Measurements from ENCODE around the gene PLB1.

PLB1 gene

GRCh38 chr2:28558158-28558820 lies 62.4 kb downstream of the PLB1 start:
- H3K4me3 ChIP-seq (ENCODE audit: low read length), result no peak overlapping the region
- H3K36me3 ChIP-seq (ENCODE audit: control insufficient read depth, insufficient read depth, low read length), result no peaks in the 10 kb centered on the region

DNA sequence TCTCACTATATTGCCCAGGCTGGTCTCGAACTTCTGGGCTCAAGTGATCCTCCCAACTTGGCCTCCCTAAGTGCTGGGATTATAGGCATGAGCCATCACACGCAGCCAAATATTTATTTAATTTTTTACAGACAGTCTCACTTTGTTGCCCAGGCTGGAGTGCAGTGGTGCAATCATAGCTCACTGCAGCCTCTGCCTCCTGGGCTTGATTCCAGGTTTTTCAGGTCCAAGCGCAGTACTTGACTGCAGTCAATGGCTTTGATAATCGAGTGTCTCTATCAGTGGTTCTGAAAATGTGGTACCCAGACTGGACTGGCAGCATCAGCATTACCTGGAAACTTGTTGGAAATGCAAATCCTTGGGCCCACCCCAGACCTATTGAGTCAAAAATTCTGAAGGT lies 63.1 kb downstream of the PLB1 start:
- H3K36me3 ChIP-seq (ENCODE audit: control insufficient read depth, insufficient read depth, low read length), result no peaks in the 10 kb centered on the region
- no peaks in the 10 kb centered on the region for H3K9me3 ChIP-seq (ENCODE audit: control insufficient read depth, low read length)
- no peaks in the 10 kb centered on the region for H3K27me3 ChIP-seq (ENCODE audit: control insufficient read depth, insufficient read depth, low read length)
- no peak overlapping the region for H3K9ac ChIP-seq (ENCODE audit: low read length)
- no peaks in the 10 kb centered on the region for H3K4me1 ChIP-seq (ENCODE audit: control insufficient read depth, insufficient read depth, low read length)
- no peak overlapping the region for H3K4me3 ChIP-seq (ENCODE audit: low read length)

More at GRCh38 chr2:28558158-28558820, 62.4 kb downstream of the PLB1 start:
- Histone ChIP-seq H3K9ac (ENCODE audit: low read length) (no peak overlapping the region), H3K9me3 (ENCODE audit: control insufficient read depth, low read length) (no peaks in the 10 kb centered on the region), H3K27me3 (ENCODE audit: control insufficient read depth, insufficient read depth, low read length) (no peaks in the 10 kb centered on the region), H3K4me1 (ENCODE audit: control insufficient read depth, insufficient read depth, low read length) (no peaks in the 10 kb centered on the region)

DNA sequence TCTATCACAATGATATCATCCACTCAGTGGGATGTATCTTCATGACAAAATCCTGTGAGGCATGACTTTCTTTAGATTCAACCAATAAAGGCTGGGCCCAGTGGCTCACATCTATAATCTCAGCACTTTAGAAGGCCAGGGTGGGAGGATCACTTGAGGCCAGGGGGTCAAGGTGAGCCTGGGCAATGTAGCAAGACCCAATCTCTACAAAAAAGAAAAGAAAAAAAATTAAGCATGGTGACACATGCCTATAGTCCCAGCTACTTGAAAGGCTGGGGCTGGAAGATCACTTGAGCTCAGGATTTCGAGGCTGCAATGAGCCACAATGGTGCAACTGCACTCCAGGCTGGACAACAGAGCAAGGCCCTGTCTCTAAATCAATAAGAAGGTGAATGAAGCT lies 68.0 kb downstream of the PLB1 start:
- peaks cover 6% of the 10 kb centered on the region for H3K4me1 ChIP-seq (ENCODE audit: control insufficient read depth, insufficient read depth, low read length)
- no peak overlapping the region for H3K9ac ChIP-seq (ENCODE audit: low read length)
- no peaks in the 10 kb centered on the region for H3K9me3 ChIP-seq (ENCODE audit: control insufficient read depth, low read length)
- H3K4me3 ChIP-seq (ENCODE audit: low read length), result no peak overlapping the region
- H3K36me3 ChIP-seq (ENCODE audit: control insufficient read depth, insufficient read depth, low read length), result no peaks in the 10 kb centered on the region
- H3K27me3 ChIP-seq (ENCODE audit: control insufficient read depth, insufficient read depth, low read length), result no peaks in the 10 kb centered on the region

DNA sequence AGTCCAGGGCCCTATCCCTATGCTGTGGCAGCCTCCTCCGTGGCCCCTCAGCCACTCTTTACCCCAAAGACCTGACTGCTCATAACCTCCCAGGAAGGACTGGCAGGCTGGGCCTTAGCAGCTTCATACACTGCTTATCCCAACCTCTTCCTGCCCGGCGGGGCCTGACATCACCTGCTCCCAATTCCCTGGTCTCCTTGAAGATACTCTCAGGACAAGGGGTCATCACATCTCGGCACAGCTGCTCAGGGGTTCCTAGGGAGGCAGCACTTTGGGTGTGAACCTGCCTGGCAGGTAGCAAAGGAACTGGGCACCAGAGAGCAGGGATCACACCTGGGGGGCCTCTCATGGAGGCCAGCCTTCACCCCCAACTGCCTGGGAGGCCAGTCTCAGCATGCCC lies 68.5 kb downstream of the PLB1 start:
- Histone ChIP-seq H3K4me3 (ENCODE audit: low read length) (no peak overlapping the region), H3K36me3 (ENCODE audit: control insufficient read depth, insufficient read depth, low read length) (no peaks in the 10 kb centered on the region), H3K4me1 (ENCODE audit: control insufficient read depth, insufficient read depth, low read length) (peaks cover 6% of the 10 kb centered on the region), H3K9ac (ENCODE audit: low read length) (no peak overlapping the region), H3K9me3 (ENCODE audit: control insufficient read depth, low read length) (no peaks in the 10 kb centered on the region), H3K27me3 (ENCODE audit: control insufficient read depth, insufficient read depth, low read length) (no peaks in the 10 kb centered on the region)

DNA sequence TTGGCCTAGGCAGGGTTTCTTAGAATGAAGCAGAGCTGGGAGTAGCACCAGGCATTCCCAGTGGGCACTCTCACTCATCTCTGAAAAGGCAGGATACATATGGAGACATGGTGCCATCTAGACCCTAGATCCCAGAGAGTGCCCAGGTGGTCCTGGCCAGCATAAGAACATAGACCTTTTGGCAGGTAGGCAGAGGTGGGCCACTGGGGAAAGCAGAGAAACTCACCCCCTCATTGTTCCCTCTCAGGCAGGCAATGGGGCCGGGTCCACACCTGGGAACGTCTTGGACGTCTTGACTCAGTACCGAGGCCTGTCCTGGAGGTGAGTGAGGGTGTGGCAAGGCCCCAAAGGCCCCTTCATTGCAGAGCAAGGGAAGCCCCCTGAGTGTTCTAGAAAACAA lies 69.2 kb downstream of the PLB1 start:
- Histone ChIP-seq H3K36me3 (ENCODE audit: control insufficient read depth, insufficient read depth, low read length) (no peaks in the 10 kb centered on the region), H3K9me3 (ENCODE audit: control insufficient read depth, low read length) (no peaks in the 10 kb centered on the region), H3K4me1 (ENCODE audit: control insufficient read depth, insufficient read depth, low read length) (peaks cover 6% of the 10 kb centered on the region), H3K4me3 (ENCODE audit: low read length) (no peak overlapping the region), H3K27me3 (ENCODE audit: control insufficient read depth, insufficient read depth, low read length) (no peaks in the 10 kb centered on the region), H3K9ac (ENCODE audit: low read length) (no peak overlapping the region)

DNA sequence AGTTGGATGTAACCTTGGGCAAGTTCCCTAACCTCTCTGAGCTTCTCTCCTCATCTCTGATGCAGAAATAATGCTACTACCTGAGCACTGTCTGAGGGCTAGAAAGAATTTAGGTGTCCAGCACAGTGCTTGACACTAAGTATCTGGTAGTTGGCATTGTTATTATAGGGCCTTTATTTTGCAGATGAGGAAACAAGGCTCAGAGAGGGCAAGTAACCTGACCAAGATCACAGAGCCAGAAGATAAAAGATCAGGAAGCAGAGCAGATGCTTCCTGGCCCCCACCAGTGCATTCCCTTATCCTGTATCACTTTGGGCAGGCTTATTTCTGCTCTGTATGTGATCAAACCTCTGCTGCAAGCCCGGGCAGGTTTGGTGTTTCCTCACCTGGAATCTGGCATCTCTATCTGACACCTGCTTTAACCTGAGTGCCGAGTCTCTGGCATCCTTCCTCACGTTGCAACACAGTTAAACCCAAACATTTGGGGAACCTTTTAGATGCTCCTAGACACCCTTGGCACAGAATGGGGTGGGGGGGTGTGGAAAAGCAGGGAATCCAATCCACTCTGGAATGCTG lies 69.9 kb downstream of the PLB1 start:
- Histone ChIP-seq H3K36me3 (ENCODE audit: control insufficient read depth, insufficient read depth, low read length) (no peaks in the 10 kb centered on the region), H3K9ac (ENCODE audit: low read length) (no peak overlapping the region), H3K4me1 (ENCODE audit: control insufficient read depth, insufficient read depth, low read length) (peaks cover 6% of the 10 kb centered on the region), H3K4me3 (ENCODE audit: low read length) (no peak overlapping the region), H3K9me3 (ENCODE audit: control insufficient read depth, low read length) (no peaks in the 10 kb centered on the region), H3K27me3 (ENCODE audit: control insufficient read depth, insufficient read depth, low read length) (no peaks in the 10 kb centered on the region)

- Histone ChIP-seq H3K9ac (ENCODE audit: low read length) (peak overlapping the region; percentile 78), H3K27me3 (ENCODE audit: control insufficient read depth, insufficient read depth, low read length) (no peaks in the 10 kb centered on the region), H3K9me3 (ENCODE audit: control insufficient read depth, low read length) (no peaks in the 10 kb centered on the region), H3K4me3 (ENCODE audit: low read length) (peak overlapping the region; percentile 84), H3K36me3 (ENCODE audit: control insufficient read depth, insufficient read depth, low read length) (no peaks in the 10 kb centered on the region), H3K4me1 (ENCODE audit: control insufficient read depth, insufficient read depth, low read length) (peaks cover 6% of the 10 kb centered on the region)
Measured at GRCh38 chr2:28566521-28567041, 70.7 kb downstream of the PLB1 start.

- Histone ChIP-seq H3K4me1 (ENCODE audit: control insufficient read depth, insufficient read depth, low read length) (peaks cover 6% of the 10 kb centered on the region), H3K9me3 (ENCODE audit: control insufficient read depth, low read length) (no peaks in the 10 kb centered on the region), H3K9ac (ENCODE audit: low read length) (peak overlapping the region; percentile 78), H3K36me3 (ENCODE audit: control insufficient read depth, insufficient read depth, low read length) (no peaks in the 10 kb centered on the region), H3K27me3 (ENCODE audit: control insufficient read depth, insufficient read depth, low read length) (no peaks in the 10 kb centered on the region), H3K4me3 (ENCODE audit: low read length) (peak overlapping the region; percentile 84)
Measured at GRCh38 chr2:28567061-28567471, 71.2 kb downstream of the PLB1 start.

- no peaks in the 10 kb centered on the region for H3K36me3 ChIP-seq (ENCODE audit: control insufficient read depth, insufficient read depth, low read length)
- H3K9ac ChIP-seq (ENCODE audit: low read length), result no peak overlapping the region
- H3K4me1 ChIP-seq (ENCODE audit: control insufficient read depth, insufficient read depth, low read length), result peaks cover 6% of the 10 kb centered on the region
- no peaks in the 10 kb centered on the region for H3K9me3 ChIP-seq (ENCODE audit: control insufficient read depth, low read length)
- H3K27me3 ChIP-seq (ENCODE audit: control insufficient read depth, insufficient read depth, low read length), result no peaks in the 10 kb centered on the region
- no peak overlapping the region for H3K4me3 ChIP-seq (ENCODE audit: low read length)
Measured at GRCh38 chr2:28568036-28568435, 72.2 kb downstream of the PLB1 start.

DNA sequence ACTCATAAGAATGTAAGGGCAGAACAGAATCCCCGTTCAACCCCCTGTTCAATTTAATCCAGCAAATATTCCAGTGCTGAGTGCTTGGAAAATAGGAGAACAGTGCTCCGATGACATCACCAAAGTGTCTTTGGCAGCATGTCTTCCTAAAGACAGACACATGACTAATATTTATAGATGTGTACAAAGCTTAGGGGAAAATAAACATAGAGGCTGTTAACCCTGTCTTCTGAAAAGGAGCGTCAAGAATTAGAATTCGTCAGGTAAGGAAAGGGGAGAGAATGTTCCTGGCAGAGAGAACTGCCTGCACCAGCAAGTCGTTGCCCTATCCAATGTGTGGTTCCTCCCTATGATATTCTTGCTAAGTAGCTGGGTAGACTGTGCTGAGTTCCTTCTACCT lies 72.7 kb downstream of the PLB1 start:
- H3K4me3 ChIP-seq (ENCODE audit: low read length), result no peak overlapping the region
- no peaks in the 10 kb centered on the region for H3K9me3 ChIP-seq (ENCODE audit: control insufficient read depth, low read length)
- H3K27me3 ChIP-seq (ENCODE audit: control insufficient read depth, insufficient read depth, low read length), result no peaks in the 10 kb centered on the region
- no peaks in the 10 kb centered on the region for H3K36me3 ChIP-seq (ENCODE audit: control insufficient read depth, insufficient read depth, low read length)
- H3K4me1 ChIP-seq (ENCODE audit: control insufficient read depth, insufficient read depth, low read length), result peaks cover 6% of the 10 kb centered on the region
- H3K9ac ChIP-seq (ENCODE audit: low read length), result no peak overlapping the region

DNA sequence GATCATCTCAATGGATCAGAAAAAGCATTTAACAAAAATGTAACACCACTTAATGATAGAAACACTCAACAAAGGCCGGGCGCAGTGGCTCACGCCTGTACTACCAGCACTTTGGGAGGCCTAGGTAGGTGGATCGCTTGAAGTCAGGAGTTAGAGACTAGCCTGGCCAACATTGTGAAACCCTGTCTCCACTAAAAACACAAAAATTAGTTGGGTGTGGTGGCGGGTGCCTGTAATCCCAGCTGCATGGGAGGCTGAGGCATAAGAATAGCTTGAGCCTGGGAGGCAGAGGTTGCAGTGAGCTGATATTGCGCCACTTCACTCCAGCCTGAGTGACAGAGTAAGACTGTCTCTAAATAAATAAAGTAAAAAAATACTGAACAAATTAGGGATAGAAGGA lies 74.6 kb downstream of the PLB1 start:
- Histone ChIP-seq H3K9me3 (ENCODE audit: control insufficient read depth, low read length) (no peaks in the 10 kb centered on the region), H3K9ac (ENCODE audit: low read length) (no peak overlapping the region), H3K4me1 (ENCODE audit: control insufficient read depth, insufficient read depth, low read length) (peaks cover 6% of the 10 kb centered on the region), H3K36me3 (ENCODE audit: control insufficient read depth, insufficient read depth, low read length) (no peaks in the 10 kb centered on the region), H3K27me3 (ENCODE audit: control insufficient read depth, insufficient read depth, low read length) (no peaks in the 10 kb centered on the region), H3K4me3 (ENCODE audit: low read length) (no peak overlapping the region)

GRCh38 chr2:28576714-28577113 lies 80.9 kb downstream of the PLB1 start:
- H3K9me3 ChIP-seq (ENCODE audit: control insufficient read depth, low read length), result no peaks in the 10 kb centered on the region
- H3K4me3 ChIP-seq (ENCODE audit: low read length), result no peak overlapping the region
- no peak overlapping the region for H3K9ac ChIP-seq (ENCODE audit: low read length)
- no peaks in the 10 kb centered on the region for H3K4me1 ChIP-seq (ENCODE audit: control insufficient read depth, insufficient read depth, low read length)
- H3K36me3 ChIP-seq (ENCODE audit: control insufficient read depth, insufficient read depth, low read length), result no peaks in the 10 kb centered on the region
- no peaks in the 10 kb centered on the region for H3K27me3 ChIP-seq (ENCODE audit: control insufficient read depth, insufficient read depth, low read length)

All from mucosa of stomach (tissue), 1 donor.